ENCODE measurements around the gene SRP54.

- TF ChIP-seq CTCF (IDR thresholded peaks at IDR 0.05) (no peak), POLR2AphosphoS5 (IDR thresholded peaks at IDR 0.05; ENCODE audit: insufficient read depth in 1 of 2, low read depth in 1 of 2) (no peak)
Observed at GRCh38 chr14:35052637-35053036, 69.8 kb downstream of the SRP54 start.
